ENCODE results near the gene SHMT2.

SHMT2 gene

GRCh38 chr12:57199191-57199590 is 30.3 kb upstream of the SHMT2 start:
- no peak for DNase-seq

- no peak for DNase-seq
Observed at GRCh38 chr12:57200497-57200896, 29.0 kb upstream of the SHMT2 start.

- no peak for DNase-seq
Observed at GRCh38 chr12:57201219-57201618, 28.3 kb upstream of the SHMT2 start.

GRCh38 chr12:57201631-57202030 is 27.9 kb upstream of the SHMT2 start:
- no peak for DNase-seq

GRCh38 chr12:57202321-57202720 is 27.2 kb upstream of the SHMT2 start:
- DNase-seq: no peak

- DNase-seq: no peak
Observed at GRCh38 chr12:57203201-57203600, 26.3 kb upstream of the SHMT2 start.

GRCh38 chr12:57203791-57204190 is 25.7 kb upstream of the SHMT2 start:
- DNase-seq: no peak

GRCh38 chr12:57204454-57204853 is 25.1 kb upstream of the SHMT2 start:
- no peak for DNase-seq

GRCh38 chr12:57205186-57205585 is 24.3 kb upstream of the SHMT2 start:
- no peak for DNase-seq

GRCh38 chr12:57205931-57206330 is 23.6 kb upstream of the SHMT2 start:
- no peak for DNase-seq

- no peak for DNase-seq
Observed at GRCh38 chr12:57207731-57208630, 21.5 kb upstream of the SHMT2 start.

- no peak for DNase-seq
Observed at GRCh38 chr12:57208631-57209282, 20.8 kb upstream of the SHMT2 start.

- DNase-seq: no peak
Observed at GRCh38 chr12:57209916-57210315, 19.6 kb upstream of the SHMT2 start.

- no peak for DNase-seq
Observed at GRCh38 chr12:57210461-57210860, 19.1 kb upstream of the SHMT2 start.

- no peak for DNase-seq
Observed at GRCh38 chr12:57210926-57211692, 18.4 kb upstream of the SHMT2 start.

GRCh38 chr12:57211791-57212700 is 17.5 kb upstream of the SHMT2 start:
- no peak for DNase-seq

- DNase-seq: no peak
Observed at GRCh38 chr12:57212701-57213057, 16.8 kb upstream of the SHMT2 start.

GRCh38 chr12:57213058-57213715 is 16.3 kb upstream of the SHMT2 start:
- DNase-seq: peak; percentile 85

GRCh38 chr12:57213763-57214397 is 15.6 kb upstream of the SHMT2 start:
- no peak for DNase-seq

GRCh38 chr12:57214398-57214781 is 15.1 kb upstream of the SHMT2 start:
- peak; percentile 66 for DNase-seq

- DNase-seq: no peak
Observed at GRCh38 chr12:57215065-57215464, 14.4 kb upstream of the SHMT2 start.

- DNase-seq: no peak
Observed at GRCh38 chr12:57215668-57216013, 13.9 kb upstream of the SHMT2 start.
